PC-9 (cell line): ENCODE measurements around the gene NUBPL. TPM values are rescaled to one million over a fixed set of nuclear protein-coding genes. Genes with fewer than 3 reads are reported as not detected.
"Not testable (repeated sequence)": the region's sequence is repeated elsewhere in the genome, so short reads cannot be mapped to it uniquely, and the experiment has no call there.

ENCODE experiments used
- BruUV-seq: library from RNA; stranded (reverse); fragments of 400-500 nt; replicated peaks from 2 replicates; lab custom pipeline; 2021; lab: Mats Ljungman, UMichigan
- CTCF ChIA-PET: fragments of 300-600 bp; sonication (Branson Sonifier 250); formaldehyde crosslinking; loops from one replicate; lab custom pipeline; 2022; ENCODE audit warnings: antibody characterized with exemption; lab: Charles Lee
- POLR2A ChIA-PET: fragments of 300-600 bp; sonication (Branson Sonifier 250); formaldehyde crosslinking; loops from one replicate; lab custom pipeline; 2022; ENCODE audit warnings: antibody characterized with exemption; ENCODE audit not compliant: unreplicated experiment; lab: Charles Lee
- DNase-seq, 2 experiments: peaks; one replicate each; pipeline versions ENCODE4 v3.0.0 to v3.0.0-alpha.2; 2015 to 2022; ENCODE audit warnings: mixed read lengths in 1 of 2
- H2AFZ ChIP-seq: fragments of 200-600 bp; sonication (generic); 2 replicates; pipeline ENCODE4 v1.8.1; 2017; ENCODE audit warnings: antibody characterized with exemption
- H3F3A ChIP-seq: fragments of 200-600 bp; sonication (generic); 2 replicates; pipeline ENCODE4 v1.8.1; 2017; ENCODE audit warnings: antibody characterized with exemption, mild to moderate bottlenecking, low read depth; ENCODE audit not compliant: insufficient read depth
- H3K27ac ChIP-seq: fragments of 200-600 bp; sonication (generic); 2 replicates; pipeline ENCODE4 v1.6.1; 2016; ENCODE audit warnings: mixed run types
- H3K27me3 ChIP-seq: fragments of 200-600 bp; sonication (generic); 2 replicates; pipeline ENCODE4 v1.6.1; 2016; ENCODE audit warnings: low read depth, mixed run types; ENCODE audit not compliant: insufficient read depth
- H3K36me3 ChIP-seq: fragments of 200-600 bp; sonication (generic); 2 replicates; pipeline ENCODE4 v1.6.1; 2016; ENCODE audit warnings: low read depth, mixed run types
- H3K4me1 ChIP-seq: fragments of 200-600 bp; sonication (generic); replicated peaks from 2 replicates; pipeline ENCODE4 v1.6.1; 2016; ENCODE audit warnings: mixed run types; ENCODE audit not compliant: insufficient read depth
- H3K4me2 ChIP-seq: fragments of 200-600 bp; sonication (generic); 2 replicates; pipeline ENCODE4 v1.6.1; 2017; ENCODE audit warnings: mixed run types
- H3K4me3 ChIP-seq: fragments of 200-600 bp; sonication (generic); 2 replicates; pipeline ENCODE4 v1.6.1; 2016; ENCODE audit warnings: mixed run types
- H3K79me2 ChIP-seq: fragments of 200-600 bp; sonication (generic); 2 replicates; pipeline ENCODE4 v1.6.1; 2017; ENCODE audit warnings: low read depth, mixed run types
- H3K9me2 ChIP-seq: fragments of 200-600 bp; sonication (generic); 2 replicates; pipeline ENCODE4 v1.8.1; 2017; ENCODE audit warnings: mild to moderate bottlenecking; ENCODE audit not compliant: insufficient read depth
- H3K9me3 ChIP-seq: fragments of 200-600 bp; sonication (generic); 2 replicates; pipeline ENCODE4 v1.8.1; 2016; ENCODE audit warnings: low read depth; ENCODE audit not compliant: insufficient read depth
- H4K20me1 ChIP-seq: fragments of 200-600 bp; sonication (generic); 2 replicates; pipeline ENCODE4 v1.8.1; 2017; ENCODE audit not compliant: insufficient read depth
- EZH2 ChIP-seq: fragments of 200-600 bp; sonication (generic); IDR thresholded peaks from 2 replicates; pipeline ENCODE4 v1.8.0; 2017; ENCODE audit warnings: antibody characterized with exemption, low read depth
- intact Hi-C: fragments of 100-400 bp; cut with micrococcal nuclease; formaldehyde crosslinking; loops from one replicate; pipeline ENCODE4 v1.10.0; 2022; ENCODE audit not compliant: unreplicated experiment
- total RNA-seq: library from RNA; stranded (reverse); gene quantifications from 2 replicates; pipeline ENCODE4 v1.2.3, GENCODE V29; 2021
- TF ChIP-seq, protein P1 (sequence below): fragments of 200-600 bp; sonication (generic); conservative IDR thresholded peaks from 2 replicates; pipeline ENCODE4 v1.6.1; 2017; ENCODE audit warnings: mixed run types, antibody characterized with exemption, mild to moderate bottlenecking, moderate library complexity

Gene NUBPL
- total RNA-seq, 1 experiment from 2014 or later: 14.6 TPM

DNA sequence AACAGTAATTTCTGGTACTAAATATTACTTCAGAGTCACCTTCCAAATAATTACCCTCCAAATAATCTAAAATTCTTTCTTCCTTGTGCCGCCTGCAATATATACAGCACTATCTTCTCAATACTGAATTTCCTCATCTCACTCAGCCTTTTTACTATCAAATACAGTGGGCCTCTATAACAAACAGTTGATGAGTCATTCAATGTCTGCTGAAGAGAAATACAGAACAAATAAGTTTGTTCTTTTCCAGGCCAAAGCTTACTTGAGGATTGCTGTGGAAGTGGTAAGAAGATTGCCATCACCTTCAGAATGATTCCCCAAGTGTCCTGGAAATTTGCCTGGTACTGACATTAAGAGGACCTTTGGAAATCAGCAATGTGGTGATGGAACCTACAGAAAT lies 297.7 kb downstream of the NUBPL start:
- Histone ChIP-seq H3K79me2 (no peaks in the 10 kb centered on the region), H3K4me2 (no peak overlapping the region), H3K27me3 (no peaks in the 10 kb centered on the region), H3K4me1 (no peaks in the 10 kb centered on the region), H3K4me3 (no peak overlapping the region), H3K9me3 (no peaks in the 10 kb centered on the region), H4K20me1 (no peaks in the 10 kb centered on the region), H3K36me3 (no peaks in the 10 kb centered on the region), H3K9me2 (no peaks in the 10 kb centered on the region), H2AFZ (no peak overlapping the region), H3K27ac (no peak overlapping the region), H3F3A (no peaks in the 10 kb centered on the region)
- TF ChIP-seq, protein P1, sequence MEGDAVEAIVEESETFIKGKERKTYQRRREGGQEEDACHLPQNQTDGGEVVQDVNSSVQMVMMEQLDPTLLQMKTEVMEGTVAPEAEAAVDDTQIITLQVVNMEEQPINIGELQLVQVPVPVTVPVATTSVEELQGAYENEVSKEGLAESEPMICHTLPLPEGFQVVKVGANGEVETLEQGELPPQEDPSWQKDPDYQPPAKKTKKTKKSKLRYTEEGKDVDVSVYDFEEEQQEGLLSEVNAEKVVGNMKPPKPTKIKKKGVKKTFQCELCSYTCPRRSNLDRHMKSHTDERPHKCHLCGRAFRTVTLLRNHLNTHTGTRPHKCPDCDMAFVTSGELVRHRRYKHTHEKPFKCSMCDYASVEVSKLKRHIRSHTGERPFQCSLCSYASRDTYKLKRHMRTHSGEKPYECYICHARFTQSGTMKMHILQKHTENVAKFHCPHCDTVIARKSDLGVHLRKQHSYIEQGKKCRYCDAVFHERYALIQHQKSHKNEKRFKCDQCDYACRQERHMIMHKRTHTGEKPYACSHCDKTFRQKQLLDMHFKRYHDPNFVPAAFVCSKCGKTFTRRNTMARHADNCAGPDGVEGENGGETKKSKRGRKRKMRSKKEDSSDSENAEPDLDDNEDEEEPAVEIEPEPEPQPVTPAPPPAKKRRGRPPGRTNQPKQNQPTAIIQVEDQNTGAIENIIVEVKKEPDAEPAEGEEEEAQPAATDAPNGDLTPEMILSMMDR: no peak
- TF ChIP-seq EZH2: no peak
- BruUV-seq: no TSS peak
- ChIA-PET POLR2A (interaction anchor here (0.6 kb wide), 1 partner anchor 40 kb away, joined by 3 read pairs; no protein-coding TSS in a partner anchor), CTCF (no interaction called here)
- DNase-seq: no peak
- intact Hi-C loops: no loop called here

DNA sequence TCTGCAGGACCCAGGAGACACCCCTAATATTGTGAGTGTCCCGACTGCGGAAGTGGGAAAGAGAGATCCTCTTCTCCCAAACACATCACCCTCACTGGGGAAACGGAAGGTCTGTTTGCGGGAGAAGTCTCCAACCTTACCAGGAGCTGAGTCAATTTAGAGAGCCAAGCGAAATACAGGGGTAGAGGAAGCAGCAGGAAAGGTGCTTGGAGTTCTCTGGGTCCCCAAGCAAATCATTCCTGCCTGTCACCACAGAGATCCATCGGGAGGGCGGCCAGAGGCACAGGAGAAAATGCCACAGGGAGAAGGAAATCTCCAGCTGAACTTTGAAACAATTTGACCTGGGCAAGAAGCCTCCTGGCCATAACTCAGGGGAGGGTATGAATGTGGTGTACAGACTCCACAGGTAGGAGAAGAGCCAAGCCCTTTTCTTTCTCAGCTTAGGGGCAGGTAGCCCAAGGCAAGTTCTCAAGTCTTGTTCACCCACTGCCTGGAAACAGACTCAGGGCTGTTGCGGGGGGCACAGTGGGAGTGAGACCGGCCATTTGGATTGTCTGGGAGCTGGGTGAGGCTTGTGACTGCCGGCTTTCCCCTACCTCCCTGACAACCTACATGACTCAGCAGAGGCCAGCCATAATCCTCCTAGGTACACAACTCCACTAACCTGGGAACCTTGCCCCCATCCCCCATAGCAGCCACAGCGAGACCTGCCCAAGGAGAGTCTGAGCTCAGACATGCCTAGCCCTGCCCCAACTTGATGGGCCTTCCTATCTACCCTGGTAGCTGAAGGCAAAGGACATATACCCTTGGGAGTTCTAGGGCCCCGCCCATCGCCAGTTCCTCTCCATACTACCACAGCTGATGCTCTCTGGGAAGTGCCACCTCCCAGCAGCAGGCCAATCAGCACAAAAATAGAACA lies 304.0 kb downstream of the NUBPL start:
- H3K9me2 ChIP-seq: no peaks in the 10 kb centered on the region
- intact Hi-C loops: no loop called here
- DNase-seq: no peak
- no TSS peak for BruUV-seq
- H3K36me3 ChIP-seq: no peaks in the 10 kb centered on the region
- ChIA-PET CTCF (no interaction called here), POLR2A (no interaction called here)
- no peaks in the 10 kb centered on the region for H3F3A ChIP-seq
- no peak overlapping the region for H3K4me2 ChIP-seq
- H4K20me1 ChIP-seq: no peaks in the 10 kb centered on the region
- H3K79me2 ChIP-seq: no peaks in the 10 kb centered on the region
- H3K27ac ChIP-seq: no peak overlapping the region
- H3K27me3 ChIP-seq: no peaks in the 10 kb centered on the region
- H3K4me3 ChIP-seq: no peak overlapping the region
- no peak overlapping the region for H2AFZ ChIP-seq
- TF ChIP-seq EZH2: no peak
- TF ChIP-seq, protein P1: no peak
- no peaks in the 10 kb centered on the region for H3K4me1 ChIP-seq
- H3K9me3 ChIP-seq: no peaks in the 10 kb centered on the region

DNA sequence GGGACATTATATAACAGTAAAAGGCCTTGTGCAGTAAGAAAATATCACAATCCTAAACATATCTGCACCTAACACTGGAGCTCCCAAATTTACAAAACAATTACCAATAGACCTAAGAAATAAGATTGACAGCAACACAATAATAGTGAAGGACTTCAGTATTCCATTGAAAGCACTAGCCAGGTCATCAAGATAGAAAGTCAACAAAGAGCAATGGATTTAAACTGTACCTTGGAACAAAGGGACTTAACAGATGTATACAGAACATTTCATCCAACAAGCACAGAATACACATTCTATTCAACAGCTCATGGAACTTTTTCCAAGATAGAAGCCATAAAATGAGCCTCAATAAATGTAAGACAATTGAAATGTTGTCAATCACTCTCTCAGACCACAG lies 306.4 kb downstream of the NUBPL start:
- Histone ChIP-seq H3K27me3 (no peaks in the 10 kb centered on the region), H3K79me2 (no peaks in the 10 kb centered on the region), H3K9me2 (no peaks in the 10 kb centered on the region), H3K36me3 (no peaks in the 10 kb centered on the region), H3F3A (no peaks in the 10 kb centered on the region), H3K9me3 (no peaks in the 10 kb centered on the region), H3K4me2 (no peak overlapping the region), H3K4me1 (no peaks in the 10 kb centered on the region), H4K20me1 (no peaks in the 10 kb centered on the region), H2AFZ (no peak overlapping the region), H3K27ac (no peak overlapping the region), H3K4me3 (no peak overlapping the region)
- BruUV-seq: no TSS peak
- ChIA-PET CTCF (interaction anchor here (0.6 kb wide), 1 partner anchor 8 kb away, joined by 3 read pairs; no protein-coding TSS in a partner anchor), POLR2A (no interaction called here)
- no peak for DNase-seq
- TF ChIP-seq, protein P1: no peak
- no peak for TF ChIP-seq EZH2
- intact Hi-C loops: no loop called here

DNA sequence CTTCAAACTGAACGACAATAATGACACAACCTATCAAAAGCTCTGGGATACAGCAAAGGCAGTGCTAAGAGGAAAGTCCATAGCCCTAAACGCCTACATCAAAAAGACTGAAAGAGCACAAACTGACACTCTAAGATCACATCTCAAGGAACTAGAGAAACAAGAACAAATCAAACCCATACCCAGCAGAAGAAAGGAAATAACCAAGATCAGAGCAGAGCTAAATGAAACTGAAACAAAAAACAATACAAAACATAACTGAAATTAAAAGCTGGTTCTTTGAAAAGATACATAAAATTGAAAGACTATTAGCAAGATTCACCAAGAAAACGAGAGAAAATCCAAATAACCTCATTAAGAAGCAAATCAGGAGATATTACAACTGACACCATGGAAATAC lies 306.9 kb downstream of the NUBPL start:
- CTCF ChIA-PET, H3K4me2 ChIP-seq, H3K27me3 ChIP-seq, H3K9me3 ChIP-seq, H3K27ac ChIP-seq, H3K9me2 ChIP-seq, H3F3A ChIP-seq, H3K4me3 ChIP-seq, DNase-seq, H2AFZ ChIP-seq, H3K36me3 ChIP-seq, BruUV-seq, intact Hi-C loops, POLR2A ChIA-PET, H4K20me1 ChIP-seq, H3K4me1 ChIP-seq, H3K79me2 ChIP-seq: not testable (repeated sequence)
